Astrocyte (in vitro differentiated cells and primary cell): ENCODE results near the gene LACC1. TPM values are rescaled to one million over a fixed set of nuclear protein-coding genes. Genes with fewer than 3 reads are reported as not detected.

Source experiments
- DNase-seq: peaks from one replicate; pipeline ENCODE4 v3.0.0-alpha.2; 2010; ENCODE audit warnings: low read depth
- FAIRE-seq: peaks from 2 replicates; lab custom pipeline; 2011; peaks lifted over from hg19 to GRCh38; lab: Jason Lieb, UNC
- H2AFZ ChIP-seq: 2 replicates; pipeline ENCODE4 v1.6.0; 2012; ENCODE audit warnings: low read depth, low read length, inconsistent platforms
- H3K27ac ChIP-seq: 2 replicates; pipeline ENCODE4 v1.5.1; 2011; ENCODE audit warnings: low read depth, low read length, inconsistent platforms
- H3K27me3 ChIP-seq: 2 replicates; pipeline ENCODE4 v1.6.0; 2011; ENCODE audit warnings: low read length, inconsistent platforms; ENCODE audit not compliant: insufficient read depth
- H3K36me3 ChIP-seq: 2 replicates; pipeline ENCODE4 v1.5.1; 2011; ENCODE audit warnings: low read length, inconsistent platforms; ENCODE audit not compliant: insufficient read depth
- H3K4me1 ChIP-seq: 2 replicates; pipeline ENCODE4 v1.5.1; 2011; ENCODE audit warnings: low read length, inconsistent platforms; ENCODE audit not compliant: insufficient read depth
- H3K4me2 ChIP-seq: 2 replicates; pipeline ENCODE4 v1.6.0; 2012; ENCODE audit warnings: low read length, inconsistent platforms
- H3K4me3 ChIP-seq: 2 replicates; pipeline ENCODE4 v1.5.1; 2011; ENCODE audit warnings: low read depth, mild to moderate bottlenecking, low read length, inconsistent platforms; ENCODE audit not compliant: insufficient read depth
- H3K79me2 ChIP-seq: 2 replicates; pipeline ENCODE4 v1.6.0; 2012; ENCODE audit warnings: mild to moderate bottlenecking, low read length, inconsistent platforms; ENCODE audit not compliant: insufficient read depth
- H3K9ac ChIP-seq: 2 replicates; pipeline ENCODE4 v1.6.0; 2012; ENCODE audit warnings: mild to moderate bottlenecking, low read length, inconsistent platforms
- H3K9me3 ChIP-seq: 2 replicates; pipeline ENCODE4 v1.5.1; 2012; ENCODE audit warnings: low read depth, mild to moderate bottlenecking, low read length, inconsistent platforms; ENCODE audit not compliant: insufficient read depth
- H4K20me1 ChIP-seq: 2 replicates; pipeline ENCODE4 v1.6.0; 2012; ENCODE audit warnings: low read length, inconsistent platforms; ENCODE audit not compliant: insufficient read depth
- H3K27ac Mint-ChIP-seq: one replicate; pipeline ENCODE4 v1.8.0; 2021; ENCODE audit warnings: mild to moderate bottlenecking, mixed read lengths; ENCODE audit not compliant: unreplicated experiment
- H3K27me3 Mint-ChIP-seq: one replicate; pipeline ENCODE4 v1.8.0; 2021; ENCODE audit warnings: low read depth, mixed read lengths; ENCODE audit not compliant: unreplicated experiment
- H3K36me3 Mint-ChIP-seq: one replicate; pipeline ENCODE4 v1.8.0; 2021; ENCODE audit warnings: low read depth, mixed read lengths; ENCODE audit not compliant: unreplicated experiment
- H3K4me1 Mint-ChIP-seq: one replicate; pipeline ENCODE4 v1.8.0; 2021; ENCODE audit warnings: low read depth, mixed read lengths; ENCODE audit not compliant: unreplicated experiment
- H3K4me3 Mint-ChIP-seq: one replicate; pipeline ENCODE4 v1.8.0; 2021; ENCODE audit warnings: mild to moderate bottlenecking, moderate library complexity, mixed read lengths; ENCODE audit not compliant: unreplicated experiment
- H3K9me3 Mint-ChIP-seq: one replicate; pipeline ENCODE4 v1.8.0; 2021; ENCODE audit warnings: mild to moderate bottlenecking, mixed read lengths; ENCODE audit not compliant: unreplicated experiment
- EZH2 ChIP-seq: IDR thresholded peaks from 2 replicates; pipeline ENCODE4 v1.6.1; 2012; ENCODE audit warnings: mild to moderate bottlenecking, low read length, inconsistent platforms; ENCODE audit not compliant: insufficient read depth
- total RNA-seq: library from RNA; stranded (reverse); gene quantifications from 2 replicates; pipeline ENCODE4 v1.2.1, GENCODE V29; 2021
- TF ChIP-seq, protein P1 (sequence below): IDR thresholded peaks from 2 replicates; pipeline ENCODE4 v1.5.1; 2011; ENCODE audit warnings: low read depth, mild to moderate bottlenecking, inconsistent platforms, low read length, moderate library complexity; ENCODE audit not compliant: insufficient read depth

The LACC1 gene
- total RNA-seq, 1 donor from 2014 or later, result 9.2 TPM

DNA sequence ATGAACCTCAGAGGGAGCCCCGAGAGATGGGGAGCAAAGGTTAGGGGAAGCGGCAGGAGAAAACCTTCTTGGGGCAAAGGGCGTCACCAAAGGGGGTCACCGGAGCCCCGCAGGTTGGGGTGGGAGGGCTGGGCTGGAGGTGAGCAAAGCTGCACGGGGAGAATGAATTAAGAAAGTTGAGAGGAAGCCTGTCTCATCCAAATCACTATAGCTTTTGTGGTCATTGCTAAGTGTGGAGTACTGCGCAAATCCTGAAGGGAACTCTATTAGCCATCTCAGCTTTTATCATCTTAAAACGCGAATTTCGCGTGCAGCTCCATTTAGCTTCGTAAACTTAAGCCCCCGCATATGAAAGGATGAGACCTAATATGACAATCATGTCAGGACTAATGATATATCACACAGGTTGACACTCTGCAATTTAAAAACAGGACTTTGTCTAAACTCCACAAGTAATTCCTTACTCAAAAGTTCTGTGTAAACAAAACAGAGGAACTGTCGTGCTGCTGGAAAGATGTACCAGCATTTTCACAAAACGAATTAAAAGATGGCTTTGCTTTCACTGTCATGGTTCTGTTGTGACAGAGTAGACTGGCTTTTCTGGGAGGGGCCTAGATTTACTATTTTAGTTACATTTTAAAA is 631 bp downstream of the LACC1 start:
- no peaks in the 10 kb centered on the region for H3K9me3 Mint-ChIP-seq
- Histone ChIP-seq H3K9ac (peak overlapping the region; percentile 93), H3K4me2 (peak overlapping the region; percentile 92), H3K4me3 (peak overlapping the region; percentile 72), H2AFZ (peak overlapping the region; percentile 96), H3K36me3 (no peaks in the 10 kb centered on the region), H3K79me2 (no peaks in the 10 kb centered on the region), H3K27ac (no peak overlapping the region), H4K20me1 (no peaks in the 10 kb centered on the region), H3K4me1 (peaks cover 11% of the 10 kb centered on the region), H3K27me3 (no peaks in the 10 kb centered on the region), H3K9me3 (no peaks in the 10 kb centered on the region)
- peaks cover 2% of the 10 kb centered on the region for H3K36me3 Mint-ChIP-seq
- H3K27ac Mint-ChIP-seq, result no peak overlapping the region
- FAIRE-seq, result no peak
- H3K4me3 Mint-ChIP-seq, result peak overlapping the region; percentile 91
- H3K4me1 Mint-ChIP-seq, result peaks cover 14% of the 10 kb centered on the region
- DNase-seq, result no peak
- H3K27me3 Mint-ChIP-seq, result no peaks in the 10 kb centered on the region
- TF ChIP-seq, protein P1, sequence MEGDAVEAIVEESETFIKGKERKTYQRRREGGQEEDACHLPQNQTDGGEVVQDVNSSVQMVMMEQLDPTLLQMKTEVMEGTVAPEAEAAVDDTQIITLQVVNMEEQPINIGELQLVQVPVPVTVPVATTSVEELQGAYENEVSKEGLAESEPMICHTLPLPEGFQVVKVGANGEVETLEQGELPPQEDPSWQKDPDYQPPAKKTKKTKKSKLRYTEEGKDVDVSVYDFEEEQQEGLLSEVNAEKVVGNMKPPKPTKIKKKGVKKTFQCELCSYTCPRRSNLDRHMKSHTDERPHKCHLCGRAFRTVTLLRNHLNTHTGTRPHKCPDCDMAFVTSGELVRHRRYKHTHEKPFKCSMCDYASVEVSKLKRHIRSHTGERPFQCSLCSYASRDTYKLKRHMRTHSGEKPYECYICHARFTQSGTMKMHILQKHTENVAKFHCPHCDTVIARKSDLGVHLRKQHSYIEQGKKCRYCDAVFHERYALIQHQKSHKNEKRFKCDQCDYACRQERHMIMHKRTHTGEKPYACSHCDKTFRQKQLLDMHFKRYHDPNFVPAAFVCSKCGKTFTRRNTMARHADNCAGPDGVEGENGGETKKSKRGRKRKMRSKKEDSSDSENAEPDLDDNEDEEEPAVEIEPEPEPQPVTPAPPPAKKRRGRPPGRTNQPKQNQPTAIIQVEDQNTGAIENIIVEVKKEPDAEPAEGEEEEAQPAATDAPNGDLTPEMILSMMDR, result no peak
- TF ChIP-seq EZH2, result no peak

DNA sequence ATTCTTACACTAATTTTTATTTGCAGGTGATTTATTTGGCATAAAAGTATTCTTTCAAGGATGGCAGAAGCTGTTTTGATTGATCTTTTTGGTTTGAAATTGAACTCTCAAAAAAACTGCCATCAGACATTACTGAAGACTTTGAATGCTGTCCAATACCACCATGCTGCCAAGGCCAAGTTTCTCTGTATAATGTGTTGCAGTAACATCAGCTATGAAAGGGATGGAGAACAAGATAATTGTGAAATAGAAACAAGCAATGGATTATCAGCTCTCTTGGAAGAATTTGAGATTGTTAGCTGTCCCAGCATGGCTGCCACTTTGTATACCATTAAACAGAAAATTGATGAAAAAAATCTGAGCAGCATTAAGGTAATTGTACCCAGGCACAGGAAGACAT is 1.2 kb downstream of the LACC1 start:
- no peaks in the 10 kb centered on the region for H3K9me3 Mint-ChIP-seq
- no peak for DNase-seq
- H3K4me3 ChIP-seq, result no peak overlapping the region
- no peak overlapping the region for H3K27ac Mint-ChIP-seq
- H3K9ac ChIP-seq, result no peak overlapping the region
- peak overlapping the region; percentile 50 for H3K4me3 Mint-ChIP-seq
- H3K36me3 ChIP-seq, result no peaks in the 10 kb centered on the region
- peaks cover 14% of the 10 kb centered on the region for H3K4me1 Mint-ChIP-seq
- H3K4me2 ChIP-seq, result no peak overlapping the region
- no peaks in the 10 kb centered on the region for H3K9me3 ChIP-seq
- no peaks in the 10 kb centered on the region for H4K20me1 ChIP-seq
- H3K27ac ChIP-seq, result no peak overlapping the region
- H3K27me3 ChIP-seq, result no peaks in the 10 kb centered on the region
- no peaks in the 10 kb centered on the region for H3K79me2 ChIP-seq
- TF ChIP-seq EZH2, result no peak
- TF ChIP-seq, protein P1, result no peak
- H3K27me3 Mint-ChIP-seq, result no peaks in the 10 kb centered on the region
- H2AFZ ChIP-seq, result no peak overlapping the region
- peaks cover 11% of the 10 kb centered on the region for H3K4me1 ChIP-seq
- H3K36me3 Mint-ChIP-seq, result peaks cover 2% of the 10 kb centered on the region
- FAIRE-seq, result no peak

DNA sequence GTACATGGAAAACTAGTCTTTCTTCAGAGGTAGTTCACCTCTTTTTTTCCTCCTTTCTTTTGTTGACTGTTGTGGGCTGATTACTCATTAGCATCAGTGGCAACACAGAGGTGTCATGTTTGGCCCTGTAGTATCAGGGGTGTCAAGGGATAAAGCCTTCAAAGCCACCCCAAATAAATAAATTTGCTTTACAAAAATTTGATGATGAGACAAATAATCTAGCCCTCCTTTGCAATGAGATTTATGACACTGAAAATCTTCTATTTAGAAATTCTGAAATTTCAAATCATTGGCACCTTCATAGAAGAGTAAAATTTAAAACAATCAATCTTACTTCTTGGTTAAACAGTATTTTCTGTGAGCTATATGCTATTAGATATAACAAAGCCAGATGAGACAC is 1.9 kb downstream of the LACC1 start:
- no peaks in the 10 kb centered on the region for H4K20me1 ChIP-seq
- Mint-ChIP-seq H3K27me3 (no peaks in the 10 kb centered on the region), H3K4me3 (no peak overlapping the region), H3K4me1 (peaks cover 14% of the 10 kb centered on the region), H3K27ac (no peak overlapping the region), H3K9me3 (no peaks in the 10 kb centered on the region), H3K36me3 (peaks cover 2% of the 10 kb centered on the region)
- H3K27me3 ChIP-seq, result no peaks in the 10 kb centered on the region
- H3K9me3 ChIP-seq, result no peaks in the 10 kb centered on the region
- no peak for FAIRE-seq
- TF ChIP-seq, protein P1, result no peak
- TF ChIP-seq EZH2, result no peak
- H3K4me3 ChIP-seq, result no peak overlapping the region
- H3K9ac ChIP-seq, result no peak overlapping the region
- H3K79me2 ChIP-seq, result no peaks in the 10 kb centered on the region
- no peak overlapping the region for H2AFZ ChIP-seq
- no peaks in the 10 kb centered on the region for H3K36me3 ChIP-seq
- no peak overlapping the region for H3K4me2 ChIP-seq
- DNase-seq, result no peak
- peaks cover 11% of the 10 kb centered on the region for H3K4me1 ChIP-seq
- H3K27ac ChIP-seq, result no peak overlapping the region
